Left ventricle myocardium inferior (tissue), 1 donor: ENCODE data around the gene TMEM179. TPM values are rescaled to one million over a fixed set of nuclear protein-coding genes. Genes with fewer than 3 reads are reported as not detected.
A peak's percentile ranks its signal among the peaks of the same experiment; 100 is the strongest.

Experiments used
- DNase-seq: peaks from one replicate; pipeline ENCODE4 v3.0.0-alpha.2; 2020
- H3K27ac ChIP-seq: fragments of 200-600 bp; replicated peaks from 2 replicates; pipeline ENCODE4 v1.8.0; 2021
- H3K27me3 ChIP-seq: fragments of 200-600 bp; 2 replicates; pipeline ENCODE4 v1.8.0; 2021; ENCODE audit warnings: low read depth
- H3K36me3 ChIP-seq: fragments of 200-600 bp; 2 replicates; pipeline ENCODE4 v1.8.0; 2021
- H3K4me1 ChIP-seq: fragments of 200-600 bp; 2 replicates; pipeline ENCODE4 v1.8.0; 2021
- H3K4me3 ChIP-seq: fragments of 200-600 bp; 2 replicates; pipeline ENCODE4 v1.8.0; 2021; ENCODE audit warnings: mild to moderate bottlenecking, moderate library complexity
- H3K9me3 ChIP-seq: fragments of 200-600 bp; replicated peaks from 2 replicates; pipeline ENCODE4 v1.8.0; 2021
- CTCF ChIP-seq: fragments of 200-600 bp; IDR thresholded peaks from 2 replicates; pipeline ENCODE4 v1.8.0; 2021; ENCODE audit warnings: antibody characterized with exemption, mild to moderate bottlenecking, borderline replicate concordance
- intact Hi-C: fragments of 100-400 bp; cut with micrococcal nuclease; formaldehyde crosslinking; loops from one replicate; pipeline ENCODE4 v1.11.0; 2022
- total RNA-seq: library from RNA; stranded (reverse); fragmentation: NEBNext Ultra II Directional; extraction: Animal tissue kit (Norgen Biotek cat#: 25700); gene quantifications from one replicate; pipeline ENCODE4 v1.2.1, GENCODE V29; 2021
- donor health status: DM: no; HTN: yes; CAD: no; lungs with severe emphysema.

Gene TMEM179
- total RNA-seq, 1 donor from 2014 or later, result 0.49 TPM

GRCh38 chr14:104574536-104574935, 30.0 kb downstream of the TMEM179 start:
- intact Hi-C loops, result no loop called here
- no peak for DNase-seq
- Histone ChIP-seq H3K27ac (no peak overlapping the region), H3K36me3 (no peaks in the 10 kb centered on the region), H3K4me3 (no peak overlapping the region), H3K27me3 (peaks cover 81% of the 10 kb centered on the region), H3K9me3 (no peaks in the 10 kb centered on the region), H3K4me1 (peaks cover 45% of the 10 kb centered on the region)
- no peak for TF ChIP-seq CTCF

DNA sequence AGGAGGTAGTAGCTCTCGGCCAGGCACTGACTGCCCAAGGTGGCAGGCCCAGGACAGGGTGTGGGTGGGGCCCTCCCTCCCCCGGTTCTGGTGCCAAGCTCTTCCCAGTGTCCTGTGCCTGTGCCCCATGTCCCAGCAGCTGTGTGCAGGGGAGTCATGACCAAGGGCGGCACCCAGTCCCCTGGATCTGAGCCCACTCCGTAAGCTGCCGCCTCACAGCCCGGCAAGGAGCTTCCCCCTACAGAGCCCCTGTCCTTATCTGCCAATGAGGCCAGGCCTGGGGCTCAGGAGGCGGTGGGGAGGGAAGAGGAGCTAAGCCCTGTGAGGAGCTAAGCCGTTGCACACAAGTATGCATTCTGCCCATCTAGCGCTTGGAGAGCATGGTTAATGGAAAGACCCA, 30.6 kb downstream of the TMEM179 start:
- intact Hi-C loops, result no loop called here
- Histone ChIP-seq H3K4me1 (peaks cover 40% of the 10 kb centered on the region), H3K9me3 (no peaks in the 10 kb centered on the region), H3K27ac (peak overlapping the region; percentile 28), H3K27me3 (peaks cover 80% of the 10 kb centered on the region), H3K36me3 (no peaks in the 10 kb centered on the region), H3K4me3 (no peak overlapping the region)
- TF ChIP-seq CTCF, result no peak
- peak; percentile 39 for DNase-seq

GRCh38 chr14:104572668-104573067, 31.9 kb downstream of the TMEM179 start:
- intact Hi-C loops, result no loop called here
- no peaks in the 10 kb centered on the region for H3K9me3 ChIP-seq
- no peak overlapping the region for H3K27ac ChIP-seq
- no peaks in the 10 kb centered on the region for H3K36me3 ChIP-seq
- TF ChIP-seq CTCF, result no peak
- no peak for DNase-seq
- H3K4me1 ChIP-seq, result peaks cover 27% of the 10 kb centered on the region
- H3K4me3 ChIP-seq, result no peak overlapping the region
- peaks cover 79% of the 10 kb centered on the region for H3K27me3 ChIP-seq

DNA sequence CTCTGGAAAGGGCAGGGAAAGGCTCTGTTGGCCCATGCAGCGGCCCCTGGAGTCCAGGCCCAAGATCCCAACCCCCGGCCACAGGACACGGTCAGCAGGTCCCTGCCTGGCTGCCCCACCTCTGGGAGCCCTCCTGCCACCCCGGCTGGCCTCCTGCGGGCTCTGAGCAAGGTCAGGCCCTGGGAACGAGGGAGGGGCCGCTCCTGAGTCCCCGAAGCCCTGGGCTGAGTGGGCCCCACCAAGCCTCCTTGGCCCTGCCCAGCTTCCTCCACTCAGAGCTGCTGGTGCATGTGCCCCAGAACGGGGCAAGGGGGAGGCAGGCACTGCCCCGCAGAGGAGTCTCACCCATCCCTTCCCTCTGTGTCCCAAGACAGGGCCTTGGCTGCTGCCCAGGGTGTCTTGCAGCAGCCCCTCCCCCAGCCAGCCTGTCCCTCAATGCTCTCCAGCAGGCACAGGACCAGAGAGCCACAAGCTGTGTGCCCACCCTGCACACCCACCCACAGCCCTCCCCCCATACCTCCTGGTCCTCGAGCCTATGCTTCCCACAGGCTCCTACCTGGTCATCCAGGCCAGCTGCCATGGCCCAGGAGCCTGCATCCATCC, 32.4 kb downstream of the TMEM179 start:
- intact Hi-C loops, result no loop called here
- peaks cover 79% of the 10 kb centered on the region for H3K27me3 ChIP-seq
- peaks cover 22% of the 10 kb centered on the region for H3K4me1 ChIP-seq
- no peak for TF ChIP-seq CTCF
- no peak for DNase-seq
- no peaks in the 10 kb centered on the region for H3K36me3 ChIP-seq
- no peak overlapping the region for H3K27ac ChIP-seq
- H3K9me3 ChIP-seq, result no peaks in the 10 kb centered on the region
- H3K4me3 ChIP-seq, result no peak overlapping the region

DNA sequence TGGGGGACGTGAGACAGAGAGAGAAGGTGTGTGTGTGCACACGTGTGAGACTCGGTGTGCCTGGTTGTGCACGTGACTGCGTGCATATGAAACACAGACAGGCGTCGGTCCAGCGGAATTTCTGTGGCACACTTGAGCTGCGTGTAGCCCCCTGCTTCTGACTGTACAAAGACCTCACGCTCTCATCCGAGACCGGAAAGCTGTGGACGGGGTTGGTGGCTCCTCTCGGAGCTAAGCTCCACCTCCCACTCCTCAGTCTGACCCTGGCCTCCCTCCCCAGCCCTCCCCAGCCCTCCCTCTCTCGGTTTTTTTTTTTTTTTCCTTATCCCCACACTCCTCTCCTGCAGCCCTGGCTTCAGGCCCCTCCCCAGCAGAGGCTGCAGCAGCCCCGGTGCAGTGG, 33.3 kb downstream of the TMEM179 start:
- intact Hi-C loops, result no loop called here
- TF ChIP-seq CTCF, result no peak
- peaks cover 79% of the 10 kb centered on the region for H3K27me3 ChIP-seq

More for the DNA sequence above, 33.3 kb downstream of the TMEM179 start:
- H3K27ac ChIP-seq, result no peak overlapping the region
- peaks cover 14% of the 10 kb centered on the region for H3K4me1 ChIP-seq
- H3K9me3 ChIP-seq, result no peaks in the 10 kb centered on the region
- H3K36me3 ChIP-seq, result no peaks in the 10 kb centered on the region
- no peak overlapping the region for H3K4me3 ChIP-seq
- no peak for DNase-seq
